ENCODE results near the gene PTRHD1.
"Not testable (repeated sequence)": the region's sequence is repeated elsewhere in the genome, so short reads cannot be mapped to it uniquely, and the experiment has no call there.

PTRHD1 gene

DNA sequence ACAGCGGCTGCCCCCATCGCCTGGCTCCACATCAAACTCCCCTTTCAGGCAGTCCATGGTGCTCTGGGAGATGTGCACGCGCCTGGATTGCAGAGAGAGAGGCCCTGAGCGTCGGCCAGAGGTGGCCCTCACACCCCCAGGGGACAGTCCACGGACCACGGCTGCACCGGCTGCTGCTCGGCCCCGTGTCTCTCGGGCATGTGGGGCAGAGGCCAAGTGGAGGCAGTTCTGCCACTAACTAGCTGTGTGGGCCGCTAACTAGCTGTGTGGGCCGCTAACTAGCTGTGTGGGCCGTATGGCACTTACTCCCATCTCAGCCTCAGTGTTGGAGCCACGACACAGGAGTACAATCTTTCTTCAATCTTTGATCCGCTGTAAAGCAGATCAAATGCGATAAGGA, 45.4 kb upstream of the PTRHD1 start:
- DNase-seq (ENCODE audit: extremely low read depth, low read depth), result no peak
- TF ChIP-seq, protein P1, sequence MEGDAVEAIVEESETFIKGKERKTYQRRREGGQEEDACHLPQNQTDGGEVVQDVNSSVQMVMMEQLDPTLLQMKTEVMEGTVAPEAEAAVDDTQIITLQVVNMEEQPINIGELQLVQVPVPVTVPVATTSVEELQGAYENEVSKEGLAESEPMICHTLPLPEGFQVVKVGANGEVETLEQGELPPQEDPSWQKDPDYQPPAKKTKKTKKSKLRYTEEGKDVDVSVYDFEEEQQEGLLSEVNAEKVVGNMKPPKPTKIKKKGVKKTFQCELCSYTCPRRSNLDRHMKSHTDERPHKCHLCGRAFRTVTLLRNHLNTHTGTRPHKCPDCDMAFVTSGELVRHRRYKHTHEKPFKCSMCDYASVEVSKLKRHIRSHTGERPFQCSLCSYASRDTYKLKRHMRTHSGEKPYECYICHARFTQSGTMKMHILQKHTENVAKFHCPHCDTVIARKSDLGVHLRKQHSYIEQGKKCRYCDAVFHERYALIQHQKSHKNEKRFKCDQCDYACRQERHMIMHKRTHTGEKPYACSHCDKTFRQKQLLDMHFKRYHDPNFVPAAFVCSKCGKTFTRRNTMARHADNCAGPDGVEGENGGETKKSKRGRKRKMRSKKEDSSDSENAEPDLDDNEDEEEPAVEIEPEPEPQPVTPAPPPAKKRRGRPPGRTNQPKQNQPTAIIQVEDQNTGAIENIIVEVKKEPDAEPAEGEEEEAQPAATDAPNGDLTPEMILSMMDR (IDR thresholded peaks at IDR 0.05; ENCODE audit: low read depth, low read length, missing control alignments), result no peak
- no peak overlapping the region for H3K4me3 ChIP-seq (replicated peaks; ENCODE audit: low read depth, low read length)

DNA sequence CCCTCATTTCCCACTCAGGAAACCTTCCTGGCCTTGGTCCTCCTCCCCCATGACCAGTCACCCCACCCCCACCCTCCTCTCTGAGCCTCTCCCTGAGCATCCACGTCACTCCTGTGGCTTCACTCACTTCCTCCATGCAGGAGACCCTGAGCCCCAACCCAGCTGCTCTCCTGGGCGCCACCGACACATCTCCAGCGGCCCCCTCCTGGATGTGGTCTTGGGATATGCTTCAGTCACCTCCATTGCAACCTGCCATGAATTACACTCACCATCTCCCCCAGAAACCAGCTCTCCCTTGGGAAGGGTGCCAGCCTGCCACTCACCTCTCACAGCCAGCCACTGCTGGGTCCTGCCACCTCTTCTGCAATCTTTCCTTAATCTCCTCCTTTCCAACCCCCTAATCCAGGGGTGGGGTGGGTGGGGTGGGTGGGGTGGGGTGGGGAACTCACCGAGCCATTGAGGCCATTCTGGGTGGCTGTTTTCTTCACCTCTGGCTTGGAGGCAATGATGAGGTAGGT, 44.9 kb upstream of the PTRHD1 start:
- no peak for DNase-seq (ENCODE audit: extremely low read depth, low read depth)
- TF ChIP-seq, protein P1 (IDR thresholded peaks at IDR 0.05; ENCODE audit: low read depth, low read length, missing control alignments), result no peak
- no peak overlapping the region for H3K4me3 ChIP-seq (replicated peaks; ENCODE audit: low read depth, low read length)

DNA sequence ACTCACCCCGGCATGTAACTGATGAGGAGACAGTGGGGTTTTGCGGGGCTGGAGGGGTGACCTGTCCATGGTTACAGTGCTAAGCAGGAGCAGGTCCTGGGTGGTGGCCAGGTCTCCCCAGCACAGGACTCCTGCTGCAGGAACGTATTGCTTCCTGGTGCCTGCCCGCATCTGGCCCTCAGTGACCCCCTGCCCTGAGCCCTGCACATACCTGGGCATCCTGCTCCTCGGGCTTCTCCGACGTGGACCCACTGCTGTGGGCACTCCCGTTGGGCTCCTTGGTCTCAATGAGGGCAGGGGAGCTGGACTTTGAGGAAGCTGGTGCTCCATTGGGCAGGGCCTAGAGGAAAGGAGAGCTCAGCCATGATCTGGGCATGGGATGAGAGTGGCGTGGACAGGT, 43.5 kb upstream of the PTRHD1 start:
- no peak for DNase-seq (ENCODE audit: extremely low read depth, low read depth)
- TF ChIP-seq, protein P1 (IDR thresholded peaks at IDR 0.05; ENCODE audit: low read depth, low read length, missing control alignments), result no peak
- no peak overlapping the region for H3K4me3 ChIP-seq (replicated peaks; ENCODE audit: low read depth, low read length)

DNA sequence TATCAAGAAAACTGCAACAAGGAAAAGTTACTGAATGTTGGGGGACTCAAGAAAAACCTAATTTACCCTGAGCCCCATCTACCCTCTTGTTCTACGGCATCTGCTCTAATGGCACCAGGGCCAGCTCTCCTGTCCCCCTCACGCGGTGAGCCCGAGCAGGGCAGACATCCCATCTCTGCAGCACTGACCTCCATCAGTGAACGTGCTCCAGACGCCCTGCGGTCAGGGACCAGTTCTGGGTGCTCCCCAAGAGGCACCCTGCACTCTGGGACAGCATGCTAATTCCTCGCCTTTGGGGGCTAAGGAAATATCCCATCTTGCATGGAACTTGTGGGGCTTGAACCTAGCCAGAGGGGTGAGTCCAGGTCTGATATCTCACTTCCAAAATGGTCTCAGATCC, 43.0 kb upstream of the PTRHD1 start:
- TF ChIP-seq, protein P1 (IDR thresholded peaks at IDR 0.05; ENCODE audit: low read depth, low read length, missing control alignments), result no peak

DNA sequence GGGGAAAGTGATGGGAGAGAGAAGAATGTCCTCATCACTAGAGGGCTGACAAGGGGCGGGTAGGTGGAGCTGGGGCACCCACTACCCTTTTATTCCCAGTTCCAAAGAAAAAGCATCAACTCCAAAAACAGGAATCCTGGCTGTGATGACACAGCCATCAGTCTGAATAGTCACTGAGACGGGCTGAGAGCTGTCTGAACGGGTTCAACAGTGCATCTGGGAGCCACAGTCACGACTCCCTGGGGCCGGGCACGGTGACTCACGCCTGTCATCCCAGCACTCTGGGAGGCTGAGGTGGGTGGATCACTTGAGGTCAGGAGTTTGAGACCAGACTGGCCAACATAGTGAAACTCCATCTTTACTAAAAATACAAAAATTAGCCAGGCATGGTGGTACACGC, 42.2 kb upstream of the PTRHD1 start:
- H3K4me3 ChIP-seq (replicated peaks; ENCODE audit: low read depth, low read length); DNase-seq (ENCODE audit: extremely low read depth, low read depth): not testable (repeated sequence)

More for the DNA sequence above, 43.0 kb upstream of the PTRHD1 start:
- no peak overlapping the region for H3K4me3 ChIP-seq (replicated peaks; ENCODE audit: low read depth, low read length)
- DNase-seq (ENCODE audit: extremely low read depth, low read depth), result no peak

DNA sequence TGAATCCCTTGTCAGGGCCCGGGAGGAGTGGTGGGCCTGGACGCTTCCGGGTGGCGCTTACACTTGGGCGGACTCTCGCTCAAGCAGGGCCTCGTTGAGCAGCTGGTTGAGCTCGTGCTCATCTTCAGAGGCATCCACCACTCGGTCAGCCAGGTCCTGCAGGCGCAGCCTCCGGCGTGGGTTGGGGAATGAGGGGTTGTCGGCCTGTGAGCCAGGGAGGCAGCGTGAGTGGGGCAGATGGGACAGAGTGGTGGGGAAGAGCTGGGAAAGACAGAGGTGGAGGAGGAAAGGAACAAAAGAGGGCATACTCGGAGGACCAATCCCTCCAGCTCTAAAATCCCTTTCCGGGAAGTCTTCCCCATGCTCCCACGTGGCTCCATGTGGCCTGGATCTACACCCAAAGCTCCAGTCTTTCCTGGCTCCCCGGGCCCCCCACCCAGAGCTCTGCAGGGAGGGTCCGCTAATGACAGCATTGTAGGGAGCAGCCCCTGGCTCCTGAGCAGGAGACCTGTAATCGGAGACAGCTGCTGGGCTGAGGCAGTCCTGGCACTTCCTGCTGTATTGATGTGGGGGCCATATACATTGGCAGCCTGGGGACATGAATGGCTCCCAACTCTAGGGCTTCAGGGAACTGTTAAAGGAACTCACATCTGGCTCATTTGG, 41.7 kb upstream of the PTRHD1 start:
- no peak overlapping the region for H3K4me3 ChIP-seq (replicated peaks; ENCODE audit: low read depth, low read length)
- TF ChIP-seq, protein P1 (IDR thresholded peaks at IDR 0.05; ENCODE audit: low read depth, low read length, missing control alignments), result no peak
- DNase-seq (ENCODE audit: extremely low read depth, low read depth), result no peak

DNA sequence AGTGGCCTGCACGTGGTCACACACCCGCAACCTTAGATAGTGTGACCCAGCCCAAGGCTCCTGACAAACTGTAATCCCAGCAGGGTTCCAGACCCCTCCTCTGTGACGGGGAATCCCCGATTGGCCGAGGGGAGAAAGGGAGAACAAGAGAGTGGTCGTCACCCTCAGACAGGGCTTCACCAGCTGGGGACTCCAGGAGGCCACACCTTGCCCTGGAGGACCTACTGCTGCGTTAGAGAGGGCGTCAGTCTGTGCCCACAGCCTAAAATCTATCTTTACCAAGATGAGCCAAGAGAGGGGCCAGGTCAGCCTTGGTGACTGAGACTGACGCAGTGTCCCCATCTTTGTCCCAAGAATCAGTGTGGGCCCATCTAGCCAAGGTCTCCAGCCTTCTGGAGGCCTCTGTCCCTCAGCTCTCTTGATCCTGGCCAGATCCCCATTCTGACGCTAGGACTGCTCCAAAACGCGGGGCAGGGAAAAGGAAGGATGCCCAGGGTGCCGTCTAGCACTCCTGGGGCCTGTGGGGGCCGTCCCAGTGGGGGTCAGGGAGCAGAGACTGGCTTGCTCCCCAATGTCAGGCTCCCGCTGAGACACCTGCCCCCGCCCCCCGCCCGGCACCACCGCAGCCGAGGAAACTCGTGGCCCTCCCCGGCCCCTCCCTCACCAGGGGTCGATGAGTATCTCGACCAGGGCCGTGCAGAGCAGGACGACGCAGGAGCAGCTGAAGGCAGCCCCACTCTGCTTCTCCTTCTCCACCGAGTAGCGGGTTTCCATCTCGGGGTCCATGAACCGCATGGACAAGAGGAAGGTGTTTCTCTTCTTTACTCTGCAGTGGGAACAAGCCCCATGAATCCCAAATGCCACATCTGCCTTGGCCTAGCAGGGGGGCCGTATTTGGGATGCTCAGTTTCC, 40.9 kb upstream of the PTRHD1 start:
- no peak overlapping the region for H3K4me3 ChIP-seq (replicated peaks; ENCODE audit: low read depth, low read length)
- TF ChIP-seq, protein P1 (IDR thresholded peaks at IDR 0.05; ENCODE audit: low read depth, low read length, missing control alignments), result no peak
- DNase-seq (ENCODE audit: extremely low read depth, low read depth), result no peak
